ENCODE measurements around the gene RAE1.
"Not testable (repeated sequence)": the region's sequence is repeated elsewhere in the genome, so short reads cannot be mapped to it uniquely, and the experiment has no call there.

RAE1 gene

GRCh38 chr20:57327820-57328219 is 23.2 kb upstream of the RAE1 start:
- no peak for DNase-seq

DNA sequence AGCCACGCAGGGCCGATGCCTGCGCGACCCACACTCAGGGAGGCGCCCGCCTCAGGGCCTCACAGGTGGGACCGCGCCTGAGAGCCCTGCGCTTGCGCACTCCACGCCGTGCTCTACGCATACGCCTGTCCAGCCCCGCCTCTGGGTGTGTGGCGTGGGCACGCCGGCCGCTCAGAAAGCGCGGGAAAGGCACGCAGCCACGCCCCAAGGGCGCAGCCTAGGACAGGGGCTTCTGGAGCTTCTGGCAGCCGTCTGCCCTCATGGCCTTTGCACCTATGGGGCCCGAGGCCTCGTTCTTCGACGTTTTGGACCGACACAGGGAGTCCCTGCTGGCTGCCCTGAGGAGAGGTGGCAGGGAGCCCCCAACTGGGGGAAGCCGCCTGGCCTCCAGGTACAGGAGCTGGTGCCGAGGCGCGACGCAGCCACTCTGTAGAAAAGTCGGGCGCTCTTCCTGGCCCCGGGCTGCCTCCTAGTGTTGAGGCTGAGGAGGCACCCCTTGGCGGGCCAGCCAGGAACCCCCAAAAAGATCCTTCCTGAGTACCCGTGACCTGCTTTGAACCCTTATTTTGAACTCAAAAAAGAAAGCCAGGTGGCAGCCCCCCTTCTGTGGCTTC is 21.3 kb upstream of the RAE1 start, which contains the start of gene SPO11:
TSS of gene SPO11 (plus strand) at position 196 of the 614 bp plus-strand sequence. CDS start at position 261, 65 bp downstream.
- no peak for DNase-seq

DNA sequence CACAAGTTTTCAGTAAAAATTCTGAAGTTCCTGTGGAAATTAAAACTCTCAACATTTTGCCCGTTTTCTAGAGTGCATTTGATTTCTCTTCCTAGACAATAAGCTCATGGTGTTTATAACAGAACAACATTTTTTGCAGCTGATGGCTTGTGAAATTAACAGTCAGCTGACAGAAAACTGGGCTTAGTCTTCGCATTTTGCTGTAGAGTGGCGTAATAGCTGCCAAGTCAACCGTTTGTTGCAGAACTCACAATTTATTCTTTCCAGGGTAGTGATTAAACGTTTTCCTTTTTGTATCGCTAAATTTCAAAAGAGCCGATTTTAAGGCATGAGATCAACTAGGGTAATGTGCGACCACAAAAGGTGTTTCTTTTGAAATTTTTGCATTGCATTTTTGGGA is 20.1 kb upstream of the RAE1 start:
- DNase-seq, result no peak

DNA sequence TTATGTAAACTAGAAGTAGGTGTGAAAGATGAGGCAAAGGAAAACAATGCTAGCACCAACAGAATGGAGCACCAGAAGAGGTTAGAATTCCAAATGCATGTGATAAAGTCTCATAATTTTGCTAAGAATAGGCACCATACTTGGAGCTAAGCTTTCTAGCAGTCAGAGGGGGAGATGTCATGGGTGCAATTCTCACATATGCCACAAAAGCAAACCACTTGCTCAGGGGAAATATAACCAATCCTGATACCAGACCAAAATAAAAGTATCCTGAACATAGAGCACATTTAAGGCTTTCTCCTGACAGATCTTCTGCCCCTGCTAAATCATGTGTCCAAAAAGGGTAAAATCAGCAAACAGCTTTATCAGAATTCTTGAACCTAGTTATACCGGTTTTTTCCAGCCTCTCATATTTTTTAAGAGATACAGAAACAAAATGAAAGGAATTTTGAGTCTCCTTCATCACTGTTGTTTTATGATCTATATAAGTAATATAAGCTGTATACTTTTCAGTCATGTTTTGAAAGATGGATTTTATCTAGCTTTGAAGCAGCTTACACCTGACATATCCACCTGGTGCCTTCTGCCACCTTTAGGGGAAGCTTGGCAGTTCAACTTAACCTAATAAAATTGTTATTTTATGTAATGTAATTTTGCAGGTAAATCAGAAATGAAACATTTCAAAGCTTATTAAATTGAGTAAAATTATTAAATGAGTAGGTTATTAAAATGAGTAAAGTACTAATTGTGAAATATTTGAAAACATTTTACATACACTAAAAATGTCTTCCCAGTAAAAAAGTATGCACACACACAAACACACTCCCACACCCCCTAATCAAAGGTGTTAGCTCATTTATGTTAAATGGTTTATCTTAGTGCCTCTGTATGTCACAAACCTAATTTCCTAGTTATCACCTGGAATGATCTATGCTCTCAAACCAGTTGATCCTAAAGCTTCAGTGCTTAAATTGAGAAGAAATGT is 18.7 kb upstream of the RAE1 start:
- DNase-seq, result no peak

DNA sequence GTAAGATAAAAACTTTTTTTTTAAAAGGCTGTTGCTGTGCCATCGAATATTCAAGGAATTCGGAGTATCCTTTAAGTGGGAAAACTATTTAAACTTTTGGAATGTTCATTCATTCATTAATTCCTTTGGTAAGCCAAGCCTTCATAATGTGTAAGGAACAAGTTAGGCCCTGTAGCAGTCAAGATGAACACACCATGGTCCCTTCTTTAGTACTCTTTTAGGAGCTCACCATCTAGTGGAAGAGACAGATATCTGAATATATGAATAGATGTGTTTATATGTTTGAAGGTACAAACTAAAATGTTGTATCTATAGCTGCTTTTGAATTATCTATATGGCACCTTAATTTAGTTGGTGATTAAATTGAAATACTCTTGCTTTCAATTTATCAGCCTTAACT is 15.7 kb upstream of the RAE1 start:
- DNase-seq, result no peak

- no peak for DNase-seq
Observed at GRCh38 chr20:57341663-57342062, 9.4 kb upstream of the RAE1 start.

DNA sequence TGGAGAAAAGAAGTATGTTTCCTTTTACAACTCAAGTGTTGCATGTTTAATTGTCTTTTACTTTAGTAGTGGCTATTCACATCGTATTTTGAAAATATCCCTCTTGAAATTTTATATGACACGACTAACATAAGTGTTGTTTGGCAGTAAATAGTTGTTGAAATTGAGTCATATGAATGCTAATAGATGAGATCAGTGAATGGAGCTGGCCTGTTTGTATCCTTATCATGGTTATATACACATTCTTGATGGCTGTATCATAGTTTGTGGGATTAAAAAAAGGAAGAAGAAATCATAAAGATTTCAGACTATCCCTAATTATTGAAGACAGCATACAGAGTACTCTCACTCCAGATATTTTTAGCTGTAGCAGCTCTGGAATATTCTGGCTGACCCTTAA is 8.2 kb upstream of the RAE1 start:
- DNase-seq, result no peak

DNA sequence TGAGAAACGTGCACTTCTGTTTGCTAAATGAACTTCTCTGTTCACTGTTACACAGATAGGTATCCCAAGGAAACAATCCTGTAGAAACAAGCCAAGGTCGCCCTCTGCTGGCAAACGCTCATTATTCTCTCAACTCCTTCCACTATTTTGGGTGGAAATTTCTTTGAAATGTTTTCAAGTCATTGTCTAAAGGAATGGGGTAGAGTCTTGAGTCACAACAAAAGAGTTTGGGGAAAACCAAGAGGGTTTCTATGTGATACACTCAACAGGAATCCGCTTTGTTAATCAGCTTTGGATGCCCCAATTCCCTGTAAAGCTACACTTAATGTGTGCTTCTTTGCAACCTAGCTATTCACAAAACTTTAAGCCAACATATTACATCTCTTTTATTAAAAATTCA is 4.6 kb upstream of the RAE1 start:
- DNase-seq, result peak; percentile 63

DNA sequence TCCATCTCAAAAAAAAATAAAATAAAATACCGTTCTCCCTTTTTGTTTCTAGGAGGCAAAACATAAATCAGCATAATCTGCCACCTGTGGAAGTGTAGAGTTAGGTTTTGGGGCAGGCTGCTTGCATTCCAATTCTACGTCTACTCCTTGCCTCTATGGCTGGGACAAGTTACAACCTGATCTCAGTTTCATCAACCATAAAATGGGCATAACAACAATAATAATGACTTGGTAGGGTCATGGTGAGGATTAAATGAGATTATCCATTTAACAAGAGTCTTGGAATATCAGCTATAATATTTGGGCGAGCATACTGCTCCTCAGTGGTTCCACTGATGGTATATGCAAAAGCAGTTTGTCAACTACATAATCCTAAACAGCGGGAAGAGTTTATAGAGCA is 3.7 kb upstream of the RAE1 start:
- no peak for DNase-seq

- not testable (repeated sequence) for DNase-seq
Observed at GRCh38 chr20:57348200-57348921, 2.7 kb upstream of the RAE1 start.

DNA sequence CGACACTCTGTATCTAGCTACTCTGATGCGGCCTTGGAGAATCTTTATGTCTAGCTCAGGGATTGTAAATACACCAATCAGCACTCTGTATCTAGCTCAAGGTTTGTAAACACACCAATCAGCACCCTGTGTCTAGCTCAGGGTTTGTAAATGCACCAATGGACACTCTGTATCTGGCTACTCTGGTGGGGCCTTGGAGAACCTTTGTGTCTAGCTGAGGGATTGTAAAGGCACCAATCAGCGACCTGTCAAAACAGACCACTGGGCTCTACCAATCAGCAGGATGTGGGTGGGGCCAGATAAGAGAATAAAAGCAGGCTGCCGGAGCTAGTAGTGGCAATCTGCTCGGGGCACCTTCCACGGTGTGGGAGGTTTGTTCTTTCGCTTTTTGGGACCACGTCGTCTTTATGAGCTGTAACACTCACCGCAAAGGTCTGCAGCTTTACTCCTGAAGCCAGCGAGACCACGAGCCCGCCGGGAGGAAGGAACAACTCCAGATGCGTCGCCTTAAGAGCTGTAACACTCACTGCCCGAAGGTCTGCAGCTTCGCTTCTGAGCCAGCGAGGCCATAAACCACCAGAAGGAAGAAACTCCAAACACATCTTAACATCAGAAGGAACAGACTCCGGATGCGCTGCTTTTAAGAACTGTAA is 2.0 kb upstream of the RAE1 start:
- DNase-seq, result peak; percentile 32

DNA sequence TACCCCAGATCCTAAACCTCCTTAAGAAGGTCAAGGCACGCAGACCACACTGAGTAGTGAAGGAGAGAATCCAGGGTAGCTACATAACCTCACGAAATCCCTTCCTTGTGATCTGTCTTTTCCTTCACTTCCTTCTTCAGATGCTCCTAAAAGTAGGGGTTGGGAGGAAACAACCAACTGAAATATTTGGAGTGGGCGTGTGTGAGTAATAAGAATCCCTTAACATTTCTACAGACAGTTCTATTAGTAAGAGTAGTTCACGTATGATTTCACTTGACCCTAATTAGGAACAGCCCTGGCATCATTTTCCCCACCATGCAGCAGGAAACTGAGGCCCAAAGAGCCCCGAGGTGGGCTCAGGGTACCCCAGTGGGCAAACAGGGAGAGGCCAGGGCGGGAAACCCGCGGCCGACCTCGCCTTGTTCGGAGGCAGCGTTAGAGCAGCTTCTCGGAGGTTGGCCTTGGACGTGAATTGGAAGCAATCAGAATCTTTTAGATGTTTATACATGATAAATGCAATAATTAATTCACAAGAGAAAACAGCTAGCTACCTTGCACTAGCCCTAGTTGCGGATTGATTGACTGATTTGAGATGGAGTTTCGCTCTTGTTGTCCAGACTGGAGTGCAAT is 859 bp upstream of the RAE1 start:
- DNase-seq, result no peak

DNA sequence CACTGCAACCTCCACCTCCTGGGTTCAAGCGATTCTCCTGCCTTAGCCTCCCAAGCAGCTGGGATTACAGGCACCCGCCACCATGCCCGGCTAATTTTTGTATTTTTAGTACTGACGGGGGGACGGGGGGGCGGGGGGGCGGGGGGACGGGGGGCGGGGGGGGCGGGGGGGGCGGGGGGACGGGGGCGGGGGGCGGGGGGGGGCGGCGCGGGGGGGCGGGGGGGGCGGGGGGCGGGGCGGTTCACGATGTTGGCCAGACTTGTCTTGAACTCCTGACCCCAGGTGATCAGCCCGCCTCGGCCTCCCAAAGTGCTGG is 371 bp upstream of the RAE1 start:
- not testable (repeated sequence) for DNase-seq

- no peak for DNase-seq
Observed at GRCh38 chr20:57352305-57352704, 1.2 kb downstream of the RAE1 start.

- DNase-seq, result no peak
Observed at GRCh38 chr20:57353351-57353750, 2.3 kb downstream of the RAE1 start.

GRCh38 chr20:57361517-57361916 is 10.5 kb downstream of the RAE1 start:
- no peak for DNase-seq

GRCh38 chr20:57364451-57364850 is 13.4 kb downstream of the RAE1 start:
- DNase-seq, result no peak

DNA sequence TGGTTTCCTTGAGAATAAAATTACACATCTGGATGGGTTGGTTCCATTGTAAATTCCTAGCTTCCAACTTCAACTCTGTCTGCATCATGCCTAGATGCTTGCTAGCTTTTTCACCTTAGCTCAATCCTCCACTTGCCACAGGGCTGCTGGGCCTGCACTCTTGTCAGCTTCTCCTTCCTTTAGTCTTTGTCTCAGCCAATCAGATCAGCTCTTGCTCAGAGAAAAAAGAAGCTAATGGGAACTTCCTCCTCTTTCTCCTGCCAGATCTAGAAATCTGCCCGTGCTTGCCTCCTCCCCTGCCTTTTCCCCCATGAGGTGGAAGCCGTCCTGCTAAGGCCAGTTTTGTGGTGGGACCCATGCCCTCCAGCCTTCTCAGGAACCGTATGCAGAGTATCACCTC is 18.5 kb downstream of the RAE1 start:
- no peak for DNase-seq

- no peak for DNase-seq
Observed at GRCh38 chr20:57370316-57370715, 19.3 kb downstream of the RAE1 start.

DNA sequence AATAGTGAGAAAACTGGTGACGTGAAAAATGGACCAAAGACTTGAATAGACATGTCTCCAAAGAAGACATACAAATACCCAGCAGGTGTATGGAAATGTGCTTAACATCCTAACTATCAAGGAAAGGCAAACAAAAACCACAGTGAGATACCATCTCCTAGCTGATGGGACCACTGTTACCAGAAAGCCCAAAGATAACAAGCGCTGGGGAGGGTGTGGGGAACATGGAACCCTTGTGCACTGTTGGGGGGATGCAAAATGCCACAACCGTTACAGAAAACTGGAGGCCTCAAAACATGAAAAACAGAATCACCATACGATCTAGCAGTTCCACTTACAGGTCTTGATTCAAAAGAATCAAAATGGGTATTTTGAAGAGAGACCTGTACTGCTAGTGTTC is 20.3 kb downstream of the RAE1 start:
- DNase-seq, result no peak

DNA sequence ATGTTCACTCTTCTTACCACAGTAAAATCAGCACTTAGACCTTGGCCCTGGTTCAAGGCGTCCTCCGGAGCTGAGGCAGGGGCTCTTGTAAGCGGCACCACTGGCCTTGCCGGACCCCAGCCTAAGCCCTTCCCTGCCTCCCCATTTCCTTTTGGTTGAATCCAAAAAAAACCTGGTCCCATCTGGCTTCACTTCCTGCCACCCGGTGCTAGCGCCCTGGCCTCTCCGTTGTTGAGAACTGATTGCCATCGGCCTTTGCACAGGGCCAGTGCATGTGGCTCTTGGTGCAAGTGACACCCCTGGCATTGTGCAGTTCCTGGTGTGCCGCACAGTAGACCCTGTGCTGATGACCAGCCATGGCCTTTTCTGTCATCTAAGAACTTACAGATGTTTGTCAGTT is 21.1 kb downstream of the RAE1 start:
- DNase-seq, result no peak

DNA sequence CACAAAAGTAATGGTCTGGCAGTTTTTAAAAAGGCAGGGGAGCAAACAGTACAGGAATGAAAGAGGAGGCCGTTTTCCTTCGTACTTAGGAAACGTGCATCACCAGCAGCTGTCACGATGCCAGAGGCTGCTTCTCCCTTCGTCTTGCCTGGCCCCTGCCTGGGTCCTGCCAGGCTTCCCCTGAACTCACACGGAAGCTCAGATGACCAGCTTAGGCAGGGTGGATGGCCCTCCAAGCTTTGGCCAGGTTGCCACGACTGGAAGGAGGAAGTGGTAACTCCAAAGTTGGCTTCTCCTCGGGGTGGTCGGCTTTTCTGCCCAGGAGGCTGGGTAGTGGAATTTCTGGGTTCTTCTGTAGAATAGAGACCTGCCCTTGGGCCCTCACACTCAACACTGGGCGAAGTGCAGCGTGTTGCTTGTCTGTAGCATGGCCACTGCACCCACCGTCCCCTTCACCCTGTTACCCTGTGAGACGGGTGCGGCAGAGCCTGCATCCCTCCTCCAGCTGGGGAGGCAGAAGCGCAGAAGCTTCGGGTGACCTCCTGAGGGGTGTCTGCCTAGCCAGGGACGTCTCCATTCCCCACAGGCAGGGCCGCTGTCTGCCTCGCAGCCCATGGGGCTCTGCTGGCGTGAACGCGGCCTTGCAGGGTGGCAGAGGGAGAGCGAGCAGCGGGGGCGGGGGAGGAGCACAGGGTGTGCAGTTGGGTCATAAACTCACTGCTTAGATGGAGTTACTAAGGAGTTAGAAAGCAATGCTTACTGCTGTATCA is 21.7 kb downstream of the RAE1 start:
- DNase-seq, result no peak

Data from CD4-positive, alpha-beta T cell treated with Interleukin-21 for 1 hour (primary cell).